BLaER1 treated with 17β-estradiol and CSF1 and Interleukin-3, amounts not matched to agents 10 nM and 100 nM (cell line): ENCODE data around the gene SART3.

Experiments used
- H3K27ac ChIP-seq, 11 experiments: shearing (Covaris generic); formaldehyde crosslinking; 2 replicates each; pipeline ENCODE4 v1.8.1; 2022
- H3K27me3 ChIP-seq, 11 experiments: shearing (Covaris generic); formaldehyde crosslinking; 2 replicates each; pipeline ENCODE4 v1.8.1; 2022
- H3K36me3 ChIP-seq, 11 experiments: shearing (Covaris generic); formaldehyde crosslinking; 2 replicates each; pipeline ENCODE4 v1.8.1; 2022
- H3K4me1 ChIP-seq, 10 experiments: shearing (Covaris generic); formaldehyde crosslinking; 2 replicates each; pipeline ENCODE4 v1.8.1; 2022
- H3K4me2 ChIP-seq, 11 experiments: shearing (Covaris generic); formaldehyde crosslinking; 2 replicates each; pipeline ENCODE4 v1.8.1; 2022
- H3K4me3 ChIP-seq, 10 experiments: shearing (Covaris generic); formaldehyde crosslinking; 2 replicates each; pipeline ENCODE4 v1.8.1; 2022
- H3K9ac ChIP-seq, 11 experiments: shearing (Covaris generic); formaldehyde crosslinking; 2 replicates each; pipeline ENCODE4 v1.8.1; 2022
- H3K9me3 ChIP-seq, 11 experiments: shearing (Covaris generic); formaldehyde crosslinking; replicated peaks in 1 of 11; 2 replicates each; pipeline ENCODE4 v1.8.1; 2022
- H4K20me1 ChIP-seq, 11 experiments: shearing (Covaris generic); formaldehyde crosslinking; 2 replicates each; pipeline ENCODE4 v1.8.1; 2022
- Cebpa-rat ChIP-seq, 11 experiments: shearing (Covaris generic); IDR thresholded peaks; 2 replicates each; pipeline ENCODE4 v1.8.1; 2022

Gene SART3

DNA sequence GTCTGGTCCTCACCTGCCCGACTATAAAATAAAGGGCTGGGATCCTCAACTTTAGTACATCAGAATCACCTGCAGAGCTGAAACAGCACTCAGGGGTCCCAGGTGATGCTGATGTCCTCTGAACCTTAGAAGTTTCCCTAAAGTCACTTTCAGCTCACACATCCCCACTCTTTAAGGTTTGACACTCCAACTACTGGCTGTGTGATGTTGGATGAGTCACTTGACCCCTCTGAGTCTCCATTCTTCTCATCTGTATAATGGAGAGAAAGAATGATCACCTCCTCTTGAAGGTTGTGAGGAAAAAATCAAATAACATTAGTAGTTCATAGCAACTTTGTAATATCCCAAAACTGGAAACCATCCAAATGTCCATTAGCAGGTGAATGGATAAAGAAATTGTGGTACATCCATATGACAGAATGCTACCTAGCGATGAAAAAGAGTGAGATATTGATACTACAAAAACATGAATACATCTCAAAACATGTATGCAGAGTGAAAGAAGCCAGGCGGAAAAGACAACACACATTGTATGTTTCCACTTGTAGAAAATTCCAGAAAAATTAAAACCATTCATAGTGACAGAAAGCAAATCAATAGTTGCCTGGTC is 23.6 kb upstream of the SART3 start:
- Histone ChIP-seq H3K4me3 (no peak overlapping the region), H3K4me1 (peaks cover 37 to 45% (median 42%) of the 10 kb centered on the region in 10 experiments), H3K27me3 (no peaks in the 10 kb centered on the region), H3K36me3 (no peaks in the 10 kb centered on the region), H3K4me2 (peak overlapping the region in 7 of 11 experiments; percentile 42 to 77 (median 68); a peak in 10 of 22 replicates), H3K9ac (no peak overlapping the region), H3K9me3 (no peaks in the 10 kb centered on the region), H4K20me1 (no peaks in the 10 kb centered on the region), H3K27ac (no peak overlapping the region)
- TF ChIP-seq Cebpa-rat (IDR thresholded peaks at IDR 0.05), result no peak

DNA sequence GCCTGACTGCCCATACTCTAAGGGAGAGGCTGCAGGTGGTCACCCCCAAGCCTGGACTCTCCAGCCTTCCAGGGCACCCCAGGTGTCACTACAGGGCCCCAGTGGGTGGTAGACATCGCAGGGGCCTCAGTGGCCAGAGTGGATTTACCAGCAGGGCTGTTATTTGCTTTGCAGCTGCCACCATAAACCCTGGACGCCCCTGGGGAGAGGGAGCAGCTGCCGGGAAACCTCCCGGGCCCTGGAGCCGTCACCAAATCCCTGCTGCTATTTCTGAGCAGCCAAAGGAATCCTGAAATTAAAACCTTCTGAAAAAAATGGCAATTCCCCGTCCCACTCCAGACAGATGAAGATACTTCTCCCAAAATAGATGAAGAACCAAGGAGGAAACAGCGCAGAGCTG is 23.0 kb upstream of the SART3 start:
- Histone ChIP-seq H3K9ac (peak overlapping the region in 2 of 11 experiments; percentile 30 to 31; a peak in 3 of 22 replicates), H3K4me1 (peaks cover 37 to 45% (median 42%) of the 10 kb centered on the region in 10 experiments), H3K9me3 (no peaks in the 10 kb centered on the region; a peak in 1 of 22 replicates), H3K4me3 (no peak overlapping the region), H3K4me2 (peak overlapping the region; percentile 42 to 79 (median 68); a peak in 21 of 22 replicates), H4K20me1 (no peaks in the 10 kb centered on the region), H3K36me3 (no peaks in the 10 kb centered on the region), H3K27ac (no peak overlapping the region), H3K27me3 (no peaks in the 10 kb centered on the region)
- no peak for TF ChIP-seq Cebpa-rat (IDR thresholded peaks at IDR 0.05)

DNA sequence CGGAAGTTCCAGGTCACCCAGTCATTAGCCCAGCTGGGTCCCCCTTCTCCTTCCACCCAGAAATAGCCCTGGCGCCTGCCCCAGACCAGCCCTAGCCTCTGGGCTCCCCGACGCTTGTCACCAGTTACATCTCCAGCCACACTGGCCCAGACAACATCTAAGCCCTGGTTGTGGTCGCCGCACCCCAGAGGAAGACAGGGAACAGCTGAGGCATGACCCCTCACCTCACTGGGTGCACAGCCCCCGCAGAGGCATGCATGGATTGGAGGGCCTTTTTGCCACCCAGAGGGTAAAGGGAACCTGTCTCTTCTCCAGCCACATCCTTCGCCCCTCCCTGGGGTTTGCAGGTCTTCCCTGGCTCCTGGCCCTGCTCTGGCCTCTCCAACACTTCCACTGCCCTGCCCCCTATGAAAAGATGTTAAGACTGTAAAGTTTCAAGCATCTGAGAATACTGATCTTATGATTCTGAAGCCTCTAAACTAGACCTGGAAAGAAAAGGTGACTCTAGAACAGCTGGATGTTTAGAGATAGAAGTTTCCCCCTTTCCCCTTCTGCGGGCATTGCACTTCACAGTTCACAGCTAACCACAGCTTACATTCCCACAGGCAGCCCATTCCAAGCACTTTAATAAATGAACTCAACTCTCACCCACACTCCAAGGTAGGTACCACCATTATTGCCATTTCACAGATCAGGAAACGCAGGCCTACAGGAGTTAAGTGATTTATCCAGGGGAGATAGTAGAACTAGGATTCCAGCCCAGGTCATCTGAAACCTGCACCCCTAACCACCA is 22.2 kb upstream of the SART3 start:
- peak overlapping the region in 1 of 11 experiments; percentile 32; a peak in 1 of 22 replicates for H3K9ac ChIP-seq
- H3K36me3 ChIP-seq, result no peaks in the 10 kb centered on the region
- H3K4me2 ChIP-seq, result peak overlapping the region; percentile 42 to 79 (median 68)
- H4K20me1 ChIP-seq, result no peaks in the 10 kb centered on the region
- no peaks in the 10 kb centered on the region; a peak in 1 of 22 replicates for H3K9me3 ChIP-seq
- H3K4me3 ChIP-seq, result no peak overlapping the region
- H3K27ac ChIP-seq, result no peak overlapping the region
- TF ChIP-seq Cebpa-rat (IDR thresholded peaks at IDR 0.05), result no peak
- peaks cover 35 to 48% (median 42%) of the 10 kb centered on the region in 10 experiments for H3K4me1 ChIP-seq
- no peaks in the 10 kb centered on the region for H3K27me3 ChIP-seq

DNA sequence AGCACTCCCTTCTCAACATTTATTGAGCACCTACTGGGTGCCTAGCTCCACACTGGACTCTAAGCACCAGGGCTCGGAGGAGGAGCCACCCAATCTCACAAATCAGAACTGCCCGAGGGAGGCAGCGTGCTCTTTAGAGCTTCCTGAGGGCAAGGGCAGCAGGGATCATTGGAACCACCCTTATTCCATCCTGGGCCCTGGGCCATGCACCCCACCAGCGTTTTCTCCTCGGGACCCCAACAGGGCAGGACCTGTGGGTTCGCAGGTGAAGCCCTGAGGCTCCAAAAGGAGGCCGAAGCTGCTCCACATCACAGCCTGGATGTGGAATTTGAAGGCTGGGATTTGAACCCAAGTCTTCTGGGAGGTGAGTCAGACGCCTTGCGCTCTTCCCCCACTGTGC is 21.5 kb upstream of the SART3 start:
- no peak overlapping the region for H3K9ac ChIP-seq
- no peak for TF ChIP-seq Cebpa-rat (IDR thresholded peaks at IDR 0.05)
- H3K9me3 ChIP-seq, result no peaks in the 10 kb centered on the region; a peak in 1 of 22 replicates
- no peak overlapping the region for H3K4me3 ChIP-seq
- no peaks in the 10 kb centered on the region for H4K20me1 ChIP-seq
- peak overlapping the region; percentile 42 to 79 (median 68) for H3K4me2 ChIP-seq
- no peak overlapping the region; a peak in 1 of 22 replicates for H3K27ac ChIP-seq
- peaks cover 35 to 52% (median 43%) of the 10 kb centered on the region in 10 experiments for H3K4me1 ChIP-seq
- no peaks in the 10 kb centered on the region for H3K36me3 ChIP-seq
- H3K27me3 ChIP-seq, result no peaks in the 10 kb centered on the region

DNA sequence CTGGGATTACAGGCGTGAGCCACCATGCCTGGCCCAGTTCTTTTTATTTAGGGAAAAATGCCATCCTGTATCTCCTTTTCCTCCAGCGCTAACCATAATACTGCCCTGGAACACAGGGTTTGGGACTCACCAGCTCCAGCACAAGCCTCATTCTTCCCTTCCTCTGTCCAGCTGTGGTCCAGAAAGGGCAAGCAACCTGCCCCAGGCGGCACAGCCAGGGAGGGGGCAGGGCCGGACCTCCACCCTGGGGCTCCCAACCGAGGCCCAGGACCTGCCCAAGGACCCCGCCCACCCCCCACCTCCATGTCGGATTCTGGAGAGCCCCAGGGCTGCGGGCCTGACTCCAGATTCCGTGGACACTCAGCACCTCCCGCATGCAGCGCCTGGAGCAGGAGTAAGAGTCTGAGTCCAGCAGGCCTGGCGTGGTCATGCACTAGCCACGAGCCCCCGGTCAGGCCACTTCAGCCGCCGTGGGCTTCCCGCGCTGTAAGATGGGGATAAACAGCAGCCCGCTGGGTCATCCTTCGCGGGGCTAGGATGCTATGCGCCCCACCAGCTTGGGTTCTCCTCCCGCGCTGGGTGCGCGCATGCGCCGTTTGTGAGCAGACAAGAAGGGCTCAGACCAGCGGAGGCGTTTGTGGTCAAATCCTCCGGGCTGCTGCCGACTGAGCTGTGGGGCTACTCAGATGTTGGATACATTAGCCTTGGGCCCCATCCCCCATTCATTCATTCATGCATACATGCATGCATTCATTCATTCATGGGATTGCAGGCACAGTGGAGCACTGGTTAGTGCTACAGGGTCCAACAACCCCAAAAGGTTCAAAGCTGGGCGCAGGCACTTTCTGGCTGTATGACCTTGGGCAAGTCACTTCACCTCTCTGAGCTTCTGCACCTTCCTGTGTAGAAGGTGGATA is 20.6 kb upstream of the SART3 start:
- no peak overlapping the region for H3K27ac ChIP-seq

DNA sequence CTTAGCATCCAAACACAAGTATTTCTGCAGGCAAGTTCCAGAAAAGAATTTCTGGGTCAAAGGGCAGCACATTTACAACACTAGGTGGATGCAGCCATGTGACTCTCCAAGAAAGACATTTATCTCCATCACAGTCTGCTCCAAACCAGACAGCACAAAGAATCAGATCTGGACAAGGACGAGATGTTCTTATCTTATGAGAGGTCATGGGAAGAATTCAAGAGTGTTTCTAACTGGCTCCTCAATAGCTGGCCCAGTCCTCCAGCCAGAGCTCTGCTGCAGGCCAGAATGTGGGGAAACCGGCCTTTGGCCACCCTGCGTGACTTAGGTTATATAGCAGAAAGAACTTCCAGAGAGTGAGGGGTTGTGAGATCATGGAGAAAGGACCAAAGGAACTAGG is 19.6 kb upstream of the SART3 start:
- Histone ChIP-seq H3K4me1 (peaks cover 53 to 70% (median 62%) of the 10 kb centered on the region in 10 experiments), H3K27me3 (no peaks in the 10 kb centered on the region), H3K27ac (no peak overlapping the region), H3K4me2 (peak overlapping the region in 4 of 11 experiments; percentile 43 to 76 (median 55); a peak in 2 of 22 replicates), H3K9me3 (no peaks in the 10 kb centered on the region; a peak in 1 of 22 replicates), H3K36me3 (no peaks in the 10 kb centered on the region), H4K20me1 (no peaks in the 10 kb centered on the region), H3K9ac (no peak overlapping the region), H3K4me3 (no peak overlapping the region)
- TF ChIP-seq Cebpa-rat (IDR thresholded peaks at IDR 0.05), result no peak

More for the DNA sequence above, 20.6 kb upstream of the SART3 start:
- Histone ChIP-seq H3K27me3 (no peaks in the 10 kb centered on the region), H3K4me2 (no peak overlapping the region), H3K9me3 (no peaks in the 10 kb centered on the region; a peak in 1 of 22 replicates), H3K9ac (no peak overlapping the region), H3K4me1 (peaks cover 43 to 60% (median 51%) of the 10 kb centered on the region in 10 experiments), H3K4me3 (no peak overlapping the region), H3K36me3 (no peaks in the 10 kb centered on the region), H4K20me1 (no peaks in the 10 kb centered on the region)
- TF ChIP-seq Cebpa-rat (IDR thresholded peaks at IDR 0.05), result no peak

DNA sequence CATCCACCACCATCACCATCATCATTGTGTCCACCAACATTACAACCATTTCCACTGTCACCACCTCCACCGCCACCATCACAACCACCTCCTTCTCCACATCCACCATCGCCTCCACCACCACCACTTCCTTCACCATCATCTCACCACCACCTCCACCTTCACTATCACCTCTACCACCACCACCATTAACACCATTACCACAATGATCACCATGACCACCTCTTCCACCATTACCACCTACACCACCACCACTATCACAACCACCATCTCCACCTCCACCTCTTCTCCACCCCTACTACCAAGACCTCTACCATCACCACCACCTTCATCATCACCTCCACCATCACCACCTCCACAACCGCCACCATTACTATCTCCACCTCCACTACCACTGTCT is 17.8 kb upstream of the SART3 start:
- Histone ChIP-seq H3K4me2 (peak overlapping the region; percentile 43 to 77 (median 53)), H3K36me3 (no peaks in the 10 kb centered on the region), H3K27ac (peak overlapping the region in 1 of 11 experiments; percentile 16; a peak in 2 of 22 replicates), H4K20me1 (no peaks in the 10 kb centered on the region), H3K9ac (no peak overlapping the region), H3K9me3 (no peaks in the 10 kb centered on the region; a peak in 1 of 22 replicates), H3K27me3 (no peaks in the 10 kb centered on the region), H3K4me1 (peaks cover 65 to 82% (median 73%) of the 10 kb centered on the region in 10 experiments), H3K4me3 (no peak overlapping the region)
- no peak for TF ChIP-seq Cebpa-rat (IDR thresholded peaks at IDR 0.05)

DNA sequence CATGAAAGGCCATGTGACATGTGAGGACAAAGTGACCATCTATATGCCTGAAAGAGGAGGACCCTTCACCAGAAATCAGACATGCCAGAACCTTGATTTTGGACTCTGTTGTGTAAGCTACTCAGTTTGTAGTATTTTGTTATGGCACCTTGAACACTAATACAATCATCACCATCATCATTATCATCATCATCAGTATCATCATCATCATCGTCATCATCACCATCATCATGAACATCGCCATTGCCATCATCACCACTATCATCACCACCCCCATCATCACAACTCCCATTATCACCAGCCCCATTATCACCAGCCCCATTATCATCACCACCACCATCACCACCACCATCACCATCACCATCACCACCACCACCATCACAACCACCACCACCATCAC is 17.3 kb upstream of the SART3 start:
- Histone ChIP-seq H3K36me3 (no peaks in the 10 kb centered on the region), H3K4me1 (peaks cover 64 to 81% (median 72%) of the 10 kb centered on the region in 10 experiments), H3K4me3 (no peak overlapping the region), H3K9me3 (no peaks in the 10 kb centered on the region; a peak in 1 of 22 replicates), H4K20me1 (no peaks in the 10 kb centered on the region), H3K27me3 (no peaks in the 10 kb centered on the region), H3K4me2 (peak overlapping the region in 4 of 11 experiments; percentile 1 to 76 (median 68); a peak in 5 of 22 replicates), H3K9ac (no peak overlapping the region), H3K27ac (peak overlapping the region in 1 of 11 experiments; percentile 16; a peak in 1 of 22 replicates)
- no peak for TF ChIP-seq Cebpa-rat (IDR thresholded peaks at IDR 0.05)
